ENCODE measurements around the gene SH3BP4. TPM values are rescaled to one million over a fixed set of nuclear protein-coding genes. Genes with fewer than 3 reads are reported as not detected.

Gene SH3BP4
- total RNA-seq, 1 donor from 2014 or later, result 19.2 TPM

- no peak for TF ChIP-seq POLR2A (IDR thresholded peaks at IDR 0.05)
- no peak for TF ChIP-seq POLR2AphosphoS5 (IDR thresholded peaks at IDR 0.05; ENCODE audit: insufficient read depth in 1 of 2, low read depth in 1 of 2)
- no peak for TF ChIP-seq CTCF (IDR thresholded peaks at IDR 0.05)
- no peaks in the 10 kb centered on the region for H3K36me3 ChIP-seq
- H3K9me3 ChIP-seq, result no peaks in the 10 kb centered on the region
- no peak overlapping the region for H3K27ac ChIP-seq
- H3K4me1 ChIP-seq, result no peaks in the 10 kb centered on the region
- H3K27me3 ChIP-seq, result no peaks in the 10 kb centered on the region
- intact Hi-C loops (cut with DNase I), result no loop called here
- H3K4me3 ChIP-seq, result no peak overlapping the region
- DNase-seq (ENCODE audit: extremely low spot score in 2 of 2), result no peak
Observed at GRCh38 chr2:234931371-234931770, 20.4 kb upstream of the SH3BP4 start.

- no peak for TF ChIP-seq POLR2AphosphoS5 (IDR thresholded peaks at IDR 0.05; ENCODE audit: insufficient read depth in 1 of 2, low read depth in 1 of 2)
- no peaks in the 10 kb centered on the region for H3K27me3 ChIP-seq
- no peak overlapping the region for H3K4me3 ChIP-seq
- H3K9me3 ChIP-seq, result no peaks in the 10 kb centered on the region
- DNase-seq (ENCODE audit: extremely low spot score in 2 of 2), result no peak
- no peaks in the 10 kb centered on the region for H3K4me1 ChIP-seq
- intact Hi-C loops (cut with DNase I), result no loop called here
- no peaks in the 10 kb centered on the region for H3K36me3 ChIP-seq
- H3K27ac ChIP-seq, result no peak overlapping the region
Observed at GRCh38 chr2:234932591-234933168, 19.1 kb upstream of the SH3BP4 start.

- no peak overlapping the region for H3K4me3 ChIP-seq
- no peak for DNase-seq (ENCODE audit: extremely low spot score in 2 of 2)
- intact Hi-C loops (cut with DNase I), result no loop called here
- H3K36me3 ChIP-seq, result no peaks in the 10 kb centered on the region
- no peaks in the 10 kb centered on the region for H3K9me3 ChIP-seq
- no peaks in the 10 kb centered on the region for H3K27me3 ChIP-seq
- no peak overlapping the region for H3K27ac ChIP-seq
- TF ChIP-seq CTCF (IDR thresholded peaks at IDR 0.05) (no peak), POLR2AphosphoS5 (IDR thresholded peaks at IDR 0.05; ENCODE audit: insufficient read depth in 1 of 2, low read depth in 1 of 2) (no peak), POLR2A (IDR thresholded peaks at IDR 0.05) (no peak)
- no peaks in the 10 kb centered on the region for H3K4me1 ChIP-seq
Observed at GRCh38 chr2:234935311-234935710, 16.5 kb upstream of the SH3BP4 start.

- intact Hi-C loops (cut with DNase I), result no loop called here
- no peak for DNase-seq (ENCODE audit: extremely low spot score in 2 of 2)
Observed at GRCh38 chr2:234939576-234939975, 12.2 kb upstream of the SH3BP4 start.

GRCh38 chr2:234939996-234940395 lies 11.8 kb upstream of the SH3BP4 start:
- Histone ChIP-seq H3K4me3 (no peak overlapping the region), H3K9me3 (no peaks in the 10 kb centered on the region), H3K27ac (no peak overlapping the region), H3K4me1 (no peaks in the 10 kb centered on the region), H3K36me3 (no peaks in the 10 kb centered on the region), H3K27me3 (no peaks in the 10 kb centered on the region)
- DNase-seq (ENCODE audit: extremely low spot score in 2 of 2), result no peak
- TF ChIP-seq POLR2A (IDR thresholded peaks at IDR 0.05), result no peak
- TF ChIP-seq POLR2AphosphoS5 (IDR thresholded peaks at IDR 0.05; ENCODE audit: insufficient read depth in 1 of 2, low read depth in 1 of 2), result no peak
- TF ChIP-seq CTCF (IDR thresholded peaks at IDR 0.05), result no peak
- intact Hi-C loops (cut with DNase I), result loop anchor here (10.0 kb wide), 1 partner anchor 395 kb away; no protein-coding TSS in a partner anchor

More at GRCh38 chr2:234939576-234939975, 12.2 kb upstream of the SH3BP4 start:
- H3K27ac ChIP-seq, result no peak overlapping the region
- H3K4me1 ChIP-seq, result no peaks in the 10 kb centered on the region
- no peaks in the 10 kb centered on the region for H3K36me3 ChIP-seq
- H3K27me3 ChIP-seq, result no peaks in the 10 kb centered on the region
- H3K9me3 ChIP-seq, result no peaks in the 10 kb centered on the region
- TF ChIP-seq POLR2AphosphoS5 (IDR thresholded peaks at IDR 0.05; ENCODE audit: insufficient read depth in 1 of 2, low read depth in 1 of 2) (no peak), CTCF (IDR thresholded peaks at IDR 0.05) (no peak), POLR2A (IDR thresholded peaks at IDR 0.05) (no peak)
- no peak overlapping the region for H3K4me3 ChIP-seq

All from vagina (tissue), 2 donors.